GM10266 (cell line): ENCODE results near the gene MAP7.
"Not testable (repeated sequence)": the region's sequence is repeated elsewhere in the genome, so short reads cannot be mapped to it uniquely, and the experiment has no call there.

ENCODE experiments used
- DNase-seq: peaks from one replicate; pipeline ENCODE4 v3.0.0; 2012; ENCODE audit errors: extremely low spot score
- CTCF ChIP-seq: IDR thresholded peaks from 2 replicates; pipeline ENCODE4 v1.5.1; 2012; ENCODE audit warnings: mild to moderate bottlenecking, low read depth; ENCODE audit not compliant: control insufficient read depth, insufficient read depth; ENCODE audit errors: missing control alignments

MAP7 gene

DNA sequence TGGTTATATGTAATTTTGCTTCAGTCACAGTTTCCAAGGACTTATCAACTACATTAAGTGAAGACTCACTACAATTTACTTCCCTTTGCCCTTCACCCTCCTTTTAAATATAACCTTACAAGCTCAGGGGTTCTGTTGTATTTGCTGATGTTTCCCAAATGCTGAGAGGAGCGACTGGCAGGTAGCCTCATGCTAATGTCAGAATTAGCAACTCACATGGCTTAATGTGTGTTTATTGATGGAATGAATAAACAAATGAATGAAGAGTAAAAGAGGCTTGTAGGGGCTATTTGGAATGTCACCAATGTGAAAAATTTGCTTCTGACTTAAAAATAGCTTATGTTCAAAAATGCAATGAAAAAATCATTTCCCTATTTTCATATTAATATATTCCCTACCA, 41.4 kb upstream of the MAP7 start:
- no peak for DNase-seq
- no peak for TF ChIP-seq CTCF

GRCh38 chr6:136590846-136591245, 40.6 kb upstream of the MAP7 start:
- not testable (repeated sequence) for DNase-seq

DNA sequence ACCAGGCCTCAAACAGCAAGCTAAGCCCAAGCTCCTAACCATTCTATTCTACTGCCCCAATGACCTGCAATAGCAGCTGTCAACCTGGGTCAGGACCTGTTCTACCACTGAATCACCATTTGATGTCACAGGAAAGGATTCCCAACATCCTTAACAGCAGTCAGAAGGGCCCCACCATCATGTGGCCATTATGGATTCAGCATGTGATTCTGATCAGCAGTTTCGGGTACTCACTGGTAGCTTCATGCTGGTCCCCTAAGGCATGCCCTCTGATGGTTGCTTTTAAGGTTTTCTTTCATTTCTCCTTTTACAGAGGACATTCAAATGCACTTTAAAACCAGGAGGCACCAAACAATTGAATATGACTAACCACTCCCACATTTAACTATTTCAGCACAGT, 37.3 kb upstream of the MAP7 start:
- no peak for TF ChIP-seq CTCF
- DNase-seq, result no peak

DNA sequence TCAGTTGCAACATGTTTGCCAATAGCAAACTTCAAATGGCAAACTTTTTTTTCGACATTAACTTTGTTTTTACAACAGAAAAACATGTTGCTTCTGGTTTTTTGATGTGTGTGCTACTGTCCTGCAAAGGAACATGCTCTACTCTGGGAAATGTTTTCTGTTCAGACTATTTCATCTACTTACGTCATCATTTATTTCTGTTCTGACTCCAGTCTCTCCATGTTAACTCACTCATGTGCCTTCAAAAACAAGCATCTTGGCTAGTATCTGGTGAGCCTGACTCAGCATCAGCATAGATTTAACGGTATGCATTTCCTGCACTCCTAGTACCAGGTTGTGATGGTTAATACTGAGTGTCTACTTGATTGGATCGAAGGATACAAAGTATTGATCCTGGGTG, 36.1 kb upstream of the MAP7 start:
- TF ChIP-seq CTCF, result no peak
- no peak for DNase-seq

DNA sequence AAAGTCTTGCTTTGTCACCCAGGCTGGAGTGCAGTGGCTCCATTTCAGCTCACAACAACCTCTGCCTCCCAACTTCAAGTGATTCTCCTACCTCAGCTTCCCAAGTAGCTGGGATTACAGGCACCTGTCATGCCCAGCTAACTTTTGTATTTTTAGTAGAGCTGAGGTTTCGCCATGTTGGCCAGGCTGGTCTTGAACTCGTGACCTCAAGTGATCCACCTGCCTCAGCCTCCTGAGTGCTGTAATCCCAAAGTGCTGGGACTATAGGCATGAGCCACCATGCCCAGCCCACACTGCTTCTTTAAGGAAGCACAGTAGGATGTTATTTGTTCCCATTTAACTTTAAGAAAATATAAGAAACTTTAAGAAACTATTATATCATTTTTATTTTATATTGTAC, 35.3 kb upstream of the MAP7 start:
- DNase-seq, result not testable (repeated sequence)

DNA sequence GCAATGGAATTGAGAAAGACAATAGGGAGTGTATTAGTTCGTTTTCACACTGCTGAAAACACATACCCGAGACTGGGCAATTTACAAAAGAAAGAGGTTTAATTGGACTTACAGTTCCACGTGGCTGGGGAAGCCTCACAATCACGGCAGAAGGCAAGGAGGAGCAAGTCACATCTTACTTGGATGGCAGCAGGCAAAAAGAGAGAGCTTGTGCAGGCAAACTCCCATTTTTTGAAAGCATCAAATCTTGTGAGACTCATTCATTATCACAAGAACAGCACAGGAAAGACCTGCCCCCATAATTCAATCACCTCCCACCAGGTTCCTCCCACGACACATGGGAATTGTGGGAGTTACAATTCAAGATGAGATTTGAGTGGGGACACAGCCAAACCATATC, 34.1 kb upstream of the MAP7 start:
- not testable (repeated sequence) for DNase-seq

DNA sequence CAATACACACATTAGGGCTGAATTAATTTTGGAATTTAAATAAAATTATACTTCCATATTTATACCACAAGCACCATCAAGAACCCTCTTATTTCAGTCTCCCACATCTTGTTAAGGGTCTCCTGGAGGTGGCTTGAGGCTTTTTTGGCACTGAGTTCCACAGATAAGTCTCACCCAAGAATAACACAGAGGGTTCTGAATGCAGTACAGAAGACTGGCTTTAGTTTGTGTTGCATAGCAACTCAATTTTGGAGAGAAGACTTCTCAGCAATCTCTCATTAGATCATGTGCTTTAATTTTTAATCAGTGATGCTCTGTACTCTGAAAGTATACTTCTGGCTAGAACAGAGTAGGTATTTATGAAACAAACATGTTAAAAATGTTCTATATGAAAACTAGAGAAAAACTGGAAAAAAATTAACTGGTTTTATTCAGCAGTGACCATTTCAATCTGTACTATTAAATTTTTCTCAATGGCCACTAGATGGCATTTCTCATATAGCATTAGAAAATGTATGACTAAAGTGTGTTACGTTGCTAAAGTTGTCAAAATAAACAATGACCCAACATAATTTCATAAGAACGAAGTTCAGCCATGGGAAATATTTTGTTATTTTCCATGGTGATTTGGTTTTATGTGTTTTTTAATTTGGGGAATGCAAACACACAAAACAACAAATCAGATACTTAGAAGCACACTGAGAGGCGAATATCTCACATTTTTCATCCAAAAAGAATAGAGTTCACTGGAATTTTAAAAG, 32.7 kb upstream of the MAP7 start:
- no peak for DNase-seq
- peak; percentile 25 for TF ChIP-seq CTCF

DNA sequence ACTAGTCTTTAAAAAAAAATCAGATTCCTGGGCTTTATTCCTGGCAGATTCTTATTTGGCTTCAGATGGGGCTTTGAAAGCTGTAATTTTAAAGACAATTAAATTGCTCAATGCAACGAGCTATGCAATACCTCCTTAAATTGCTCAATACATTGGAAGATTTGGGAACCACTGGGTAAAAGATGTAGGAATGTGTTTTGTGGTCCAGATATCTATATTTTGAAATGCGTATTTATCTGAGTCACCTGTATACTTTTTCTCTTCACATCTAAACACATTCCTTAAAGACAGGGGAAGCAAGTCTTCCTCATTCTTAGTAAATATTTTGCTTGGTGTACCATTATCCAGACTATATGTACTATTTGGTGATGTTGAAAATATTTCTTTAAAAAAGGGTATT, 29.6 kb upstream of the MAP7 start:
- DNase-seq, result no peak
- no peak for TF ChIP-seq CTCF

DNA sequence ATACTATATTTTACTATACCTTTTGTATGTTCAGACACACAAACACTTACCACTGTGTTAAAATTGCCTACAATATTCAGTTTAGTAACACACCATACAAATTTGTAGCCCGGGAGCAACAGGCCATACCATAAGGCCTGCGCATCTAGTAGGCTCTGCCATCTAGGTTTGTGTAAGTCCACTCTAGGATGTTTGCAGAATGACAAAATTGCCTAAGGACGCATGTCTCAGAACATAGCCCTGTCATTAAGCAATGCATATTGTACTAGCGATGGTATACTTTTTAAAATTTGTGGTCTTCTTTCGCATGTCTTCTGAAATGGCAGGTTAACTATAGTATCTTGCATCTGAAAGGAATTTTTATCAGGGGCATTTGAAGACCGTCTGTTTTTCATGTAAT, 26.6 kb upstream of the MAP7 start:
- DNase-seq, result no peak
- no peak for TF ChIP-seq CTCF
